HepG2 (cell line): ENCODE measurements around the gene ABCC3. TPM values are rescaled to one million over a fixed set of nuclear protein-coding genes. Genes with fewer than 3 reads are reported as not detected.

Source experiments
- ATAC-seq: fragments of 200-7000 bp; cut with Tn5 transposase; 3 replicates; pipeline ENCODE4 v1.9.1; 2020; ENCODE audit warnings: mild to moderate bottlenecking, moderate library complexity
- BruUV-seq: library from RNA; stranded (reverse); fragments of 400-500 nt; replicated peaks from 2 replicates; lab custom pipeline; 2021; lab: Mats Ljungman, UMichigan
- CTCF ChIA-PET: fragments of 300-600 bp; formaldehyde crosslinking; extraction: SDS; loops from one replicate; lab custom pipeline; 2021; ENCODE audit warnings: low total read pairs, inconsistent platforms, low intra/inter-chr PET ratio; lab: Yijun Ruan, JAX
- POLR2A ChIA-PET: fragments of 350-600 bp; sonication (Branson Sonifier 250); formaldehyde crosslinking; loops from one replicate; lab custom pipeline; 2020; ENCODE audit warnings: antibody characterized with exemption, inconsistent platforms; lab: Yijun Ruan, JAX
- DNase-seq: peaks from one replicate; pipeline ENCODE4 v3.0.0-alpha.2; 2015; ENCODE audit warnings: low spot score
- FAIRE-seq: peaks from 3 replicates; lab custom pipeline; 2011; peaks lifted over from hg19 to GRCh38; lab: Jason Lieb, UNC
- H2AFZ ChIP-seq: one replicate; pipeline ENCODE4 v1.6.1; 2011; ENCODE audit warnings: low read length, inconsistent platforms
- H3K27ac ChIP-seq: fragments of 300-600 bp; 3 replicates; pipeline ENCODE4 v1.8.0; 2011; ENCODE audit warnings: mixed run types, mild to moderate bottlenecking, mixed read lengths, low read length, inconsistent platforms; ENCODE audit not compliant: insufficient read depth; ENCODE audit errors: extremely low read length
- H3K27me3 ChIP-seq, 2 experiments: fragments of 200-600 bp in 1 of 2; 2 replicates in 1 of 2; 3 replicates in 1 of 2; pipeline versions ENCODE4 v1.6.0 to v1.8.0; 2011; ENCODE audit warnings: low read length in 2 of 2, mild to moderate bottlenecking in 2 of 2, moderate library complexity in 2 of 2, inconsistent platforms in 1 of 2; ENCODE audit not compliant: insufficient read depth in 2 of 2, control insufficient read depth in 1 of 2
- H3K36me3 ChIP-seq, 2 experiments: fragments of 200-600 bp in 1 of 2; replicated peaks in 1 of 2; 2 replicates in 1 of 2; 3 replicates in 1 of 2; pipeline versions ENCODE4 v1.5.1 to v1.8.0; 2011; ENCODE audit warnings: low read length in 2 of 2, inconsistent platforms in 1 of 2; ENCODE audit not compliant: insufficient read depth in 2 of 2, control insufficient read depth in 1 of 2
- H3K4me1 ChIP-seq: 2 replicates; pipeline ENCODE4 v1.5.1; 2012; ENCODE audit warnings: low read length, inconsistent platforms; ENCODE audit not compliant: insufficient read depth
- H3K4me2 ChIP-seq: 2 replicates; pipeline ENCODE4 v1.6.0; 2011; ENCODE audit warnings: low read depth, low read length, inconsistent platforms
- H3K4me3 ChIP-seq, 3 experiments: fragments of 200-600 bp in 1 of 3; sonication (generic), shearing (Covaris generic) in 1 of 3; replicated peaks in 1 of 3; 2 replicates each; pipeline ENCODE4 v1.5.1; 2011 to 2016; ENCODE audit warnings: low read length in 3 of 3, inconsistent platforms in 2 of 3, low read depth in 2 of 3, mild to moderate bottlenecking in 2 of 3, control low read depth in 1 of 3, mixed read lengths in 1 of 3; ENCODE audit not compliant: insufficient read depth in 1 of 3
- H3K79me2 ChIP-seq: one replicate; pipeline ENCODE4 v1.6.1; 2011; ENCODE audit warnings: low read length, inconsistent platforms; ENCODE audit not compliant: insufficient read depth
- H3K9ac ChIP-seq: 2 replicates; pipeline ENCODE4 v1.6.0; 2011; ENCODE audit warnings: mild to moderate bottlenecking, low read depth, low read length, inconsistent platforms; ENCODE audit not compliant: insufficient read depth
- H3K9me3 ChIP-seq: 2 replicates; pipeline ENCODE4 v1.5.1; 2012; ENCODE audit warnings: mild to moderate bottlenecking, low read length
- H4K20me1 ChIP-seq: 2 replicates; pipeline ENCODE4 v1.6.0; 2011; ENCODE audit warnings: inconsistent platforms, mild to moderate bottlenecking, low read length, moderate library complexity; ENCODE audit not compliant: insufficient read depth
- EEA1 ChIP-seq: sonication (generic); formaldehyde crosslinking; IDR thresholded peaks from 2 replicates; pipeline ENCODE4 v1.5.1; 2020; ENCODE audit warnings: mild to moderate bottlenecking, missing genetic modification reagents, borderline replicate concordance
- FOXJ3 ChIP-seq: sonication (generic); formaldehyde crosslinking; IDR thresholded peaks from 2 replicates; pipeline ENCODE4 v1.4.0; 2020; ENCODE audit warnings: missing genetic modification reagents, mild to moderate bottlenecking, borderline replicate concordance
- JUN ChIP-seq: sonication (generic); formaldehyde crosslinking; IDR thresholded peaks from 2 replicates; pipeline ENCODE4 v1.4.0; 2020; ENCODE audit warnings: mild to moderate bottlenecking, missing genetic modification reagents
- MBD4 ChIP-seq: IDR thresholded peaks from 2 replicates; pipeline ENCODE4 v1.6.1; 2012; ENCODE audit warnings: low read length, inconsistent platforms, borderline replicate concordance
- ONECUT2 ChIP-seq: sonication (generic); formaldehyde crosslinking; IDR thresholded peaks from 2 replicates; pipeline ENCODE4 v1.4.0; 2020; ENCODE audit warnings: missing genetic modification reagents
- RFX1 ChIP-seq: fragments of 450-650 bp; IDR thresholded peaks from 2 replicates; pipeline ENCODE4 v1.6.1; 2017
- RFX3 ChIP-seq: IDR thresholded peaks from 2 replicates; pipeline ENCODE4 v1.6.1; 2016; ENCODE audit warnings: missing biosample characterization, missing genetic modification reagents
- TFAP4 ChIP-seq: sonication (generic); IDR thresholded peaks from 2 replicates; pipeline ENCODE4 v1.6.1; 2016; ENCODE audit warnings: low read depth, borderline replicate concordance
- ZFY ChIP-seq: sonication (generic); formaldehyde crosslinking; IDR thresholded peaks from 2 replicates; pipeline ENCODE4 v1.4.0; 2020; ENCODE audit warnings: missing genetic modification reagents
- ZNF234 ChIP-seq: sonication (generic); formaldehyde crosslinking; conservative IDR thresholded peaks from 2 replicates; pipeline ENCODE4 v1.5.1; 2020; ENCODE audit warnings: mild to moderate bottlenecking, missing genetic modification reagents
- ZNF549 ChIP-seq: sonication (generic); formaldehyde crosslinking; IDR thresholded peaks from 2 replicates; pipeline ENCODE4 v1.5.0; 2020; ENCODE audit warnings: missing genetic modification reagents
- ZSCAN5A ChIP-seq: sonication (generic); formaldehyde crosslinking; IDR thresholded peaks from 2 replicates; pipeline ENCODE4 v1.8.0; 2022; ENCODE audit warnings: mild to moderate bottlenecking, missing genetic modification reagents, borderline replicate concordance
- WGBS: methylation state at CpG from one replicate; pipeline ENCODE4 v1.1.6; 2017; ENCODE audit warnings: low lambda C conversion rate; 5-methylcytosine and 5-hydroxymethylcytosine counted together
- in situ Hi-C: cut with HindIII; loops from 2 replicates; pipeline ENCODE4 v1.10.0; 2017; ENCODE audit warnings: low pct_unique_long_range_greater_than_20kb; ENCODE audit not compliant: extremely low pct_ligation_motif_present
- intact Hi-C: fragments of 100-400 bp; cut with micrococcal nuclease; formaldehyde crosslinking; loops from one replicate; pipeline ENCODE4 v1.10.0; 2022; ENCODE audit not compliant: unreplicated experiment
- polyA plus RNA-seq, 8 experiments: library from polyadenylated mRNA; depleted of rRNA in 3 of 8; stranded (reverse) in 7 of 8; unstranded in 1 of 8; fragments of >200 nt; fragmentation: Illumina TruSeq in 4 of 8; extraction: Trizol in 4 of 8; gene quantifications; 2 replicates each; pipeline versions ENCODE4 v1.2.1 to v1.2.3, GENCODE V29; 2011 to 2016; ENCODE audit warnings: low read depth in 4 of 8, missing spikeins in 1 of 8, mixed read lengths in 1 of 8; ENCODE audit not compliant: insufficient read depth in 1 of 8
- total RNA-seq, 5 experiments: library from RNA; depleted of rRNA; stranded (reverse); fragments of >200 nt; fragmentation: Illumina TruSeq; extraction: Trizol; gene quantifications; 2 replicates each; pipeline ENCODE4 v1.2.3, GENCODE V29; 2016; ENCODE audit warnings: low read depth in 1 of 5
- TF ChIP-seq, protein P1 (sequence below): sonication (generic); formaldehyde crosslinking; IDR thresholded peaks from 2 replicates; pipeline ENCODE4 v1.8.0; 2022; ENCODE audit warnings: low read depth, missing genetic modification reagents
- TF ChIP-seq, protein P2 (sequence below): sonication (generic); formaldehyde crosslinking; IDR thresholded peaks from 2 replicates; pipeline ENCODE4 v1.5.1; 2020; ENCODE audit warnings: mild to moderate bottlenecking, missing genetic modification reagents, moderate library complexity
- TF ChIP-seq, protein P3 (sequence below): sonication (generic); formaldehyde crosslinking; IDR thresholded peaks from 2 replicates; pipeline ENCODE4 v1.5.0; 2020; ENCODE audit warnings: mild to moderate bottlenecking, missing genetic modification reagents

The ABCC3 gene
- total and polyA plus RNA-seq, 2 of the 13 experiments (the other 11 are each of a cell fraction or from before 2014, with no cell fraction given): 25.2 to 50.7 TPM

DNA sequence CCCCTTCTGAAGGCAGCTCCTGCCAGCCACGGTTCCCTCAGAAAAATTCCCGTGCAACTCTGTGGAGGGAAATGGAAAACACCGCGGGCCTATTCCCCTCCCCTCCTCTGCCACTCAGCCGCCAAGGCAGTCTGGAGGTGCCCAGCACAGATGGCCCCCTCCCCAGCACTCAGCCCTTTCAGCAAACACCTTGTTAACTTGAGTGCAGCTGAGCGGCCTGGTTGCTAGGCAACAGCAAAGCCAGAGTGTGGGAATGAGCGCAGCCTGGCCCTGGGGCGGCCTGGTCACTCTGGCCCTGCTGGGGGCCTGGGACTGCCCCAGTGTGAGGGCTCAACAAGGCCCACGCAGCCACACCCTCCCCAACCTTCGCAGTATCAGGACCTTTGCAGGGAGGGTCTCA lies 41.4 kb upstream of the ABCC3 start:
- Histone ChIP-seq H3K9ac (no peak overlapping the region), H3K27me3 (peaks cover 34 to 94% of the 10 kb centered on the region in 2 experiments; a peak in 4 of 5 replicates), H4K20me1 (no peaks in the 10 kb centered on the region; the same call in 1 of the 2 replicates), H3K36me3 (no peaks in the 10 kb centered on the region; a peak in 1 of 5 replicates), H3K4me1 (peaks cover 28% of the 10 kb centered on the region), H2AFZ (no peak overlapping the region), H3K4me2 (no peak overlapping the region), H3K27ac (no peak overlapping the region), H3K79me2 (no peaks in the 10 kb centered on the region), H3K9me3 (no peaks in the 10 kb centered on the region), H3K4me3 (no peak overlapping the region)
- FAIRE-seq (no peak), DNase-seq (peak; percentile 21), ATAC-seq (peak; percentile 45)
- BruUV-seq: no TSS peak
- 10% methylated on average over 6 of the region's 10 CpGs for WGBS
- in situ Hi-C loops: no loop called here
- no peak for TF ChIP-seq ZNF234 (CRISPR knock-in tag)
- TF ChIP-seq ZNF549 (CRISPR knock-in tag): no peak
- TF ChIP-seq, protein P1, sequence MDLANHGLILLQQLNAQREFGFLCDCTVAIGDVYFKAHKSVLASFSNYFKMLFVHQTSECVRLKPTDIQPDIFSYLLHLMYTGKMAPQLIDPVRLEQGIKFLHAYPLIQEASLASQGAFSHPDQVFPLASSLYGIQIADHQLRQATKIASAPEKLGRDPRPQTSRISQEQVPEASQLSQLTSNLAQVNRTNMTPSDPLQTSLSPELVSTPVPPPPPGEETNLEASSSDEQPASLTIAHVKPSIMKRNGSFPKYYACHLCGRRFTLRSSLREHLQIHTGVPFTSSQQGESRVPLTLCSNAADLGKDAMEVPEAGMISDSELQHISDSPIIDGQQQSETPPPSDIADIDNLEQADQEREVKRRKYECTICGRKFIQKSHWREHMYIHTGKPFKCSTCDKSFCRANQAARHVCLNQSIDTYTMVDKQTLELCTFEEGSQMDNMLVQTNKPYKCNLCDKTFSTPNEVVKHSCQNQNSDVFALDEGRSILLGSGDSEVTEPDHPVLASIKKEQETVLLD (CRISPR knock-in tag): no peak
- TF ChIP-seq ZSCAN5A (CRISPR knock-in tag): no peak
- TF ChIP-seq, protein P2, sequence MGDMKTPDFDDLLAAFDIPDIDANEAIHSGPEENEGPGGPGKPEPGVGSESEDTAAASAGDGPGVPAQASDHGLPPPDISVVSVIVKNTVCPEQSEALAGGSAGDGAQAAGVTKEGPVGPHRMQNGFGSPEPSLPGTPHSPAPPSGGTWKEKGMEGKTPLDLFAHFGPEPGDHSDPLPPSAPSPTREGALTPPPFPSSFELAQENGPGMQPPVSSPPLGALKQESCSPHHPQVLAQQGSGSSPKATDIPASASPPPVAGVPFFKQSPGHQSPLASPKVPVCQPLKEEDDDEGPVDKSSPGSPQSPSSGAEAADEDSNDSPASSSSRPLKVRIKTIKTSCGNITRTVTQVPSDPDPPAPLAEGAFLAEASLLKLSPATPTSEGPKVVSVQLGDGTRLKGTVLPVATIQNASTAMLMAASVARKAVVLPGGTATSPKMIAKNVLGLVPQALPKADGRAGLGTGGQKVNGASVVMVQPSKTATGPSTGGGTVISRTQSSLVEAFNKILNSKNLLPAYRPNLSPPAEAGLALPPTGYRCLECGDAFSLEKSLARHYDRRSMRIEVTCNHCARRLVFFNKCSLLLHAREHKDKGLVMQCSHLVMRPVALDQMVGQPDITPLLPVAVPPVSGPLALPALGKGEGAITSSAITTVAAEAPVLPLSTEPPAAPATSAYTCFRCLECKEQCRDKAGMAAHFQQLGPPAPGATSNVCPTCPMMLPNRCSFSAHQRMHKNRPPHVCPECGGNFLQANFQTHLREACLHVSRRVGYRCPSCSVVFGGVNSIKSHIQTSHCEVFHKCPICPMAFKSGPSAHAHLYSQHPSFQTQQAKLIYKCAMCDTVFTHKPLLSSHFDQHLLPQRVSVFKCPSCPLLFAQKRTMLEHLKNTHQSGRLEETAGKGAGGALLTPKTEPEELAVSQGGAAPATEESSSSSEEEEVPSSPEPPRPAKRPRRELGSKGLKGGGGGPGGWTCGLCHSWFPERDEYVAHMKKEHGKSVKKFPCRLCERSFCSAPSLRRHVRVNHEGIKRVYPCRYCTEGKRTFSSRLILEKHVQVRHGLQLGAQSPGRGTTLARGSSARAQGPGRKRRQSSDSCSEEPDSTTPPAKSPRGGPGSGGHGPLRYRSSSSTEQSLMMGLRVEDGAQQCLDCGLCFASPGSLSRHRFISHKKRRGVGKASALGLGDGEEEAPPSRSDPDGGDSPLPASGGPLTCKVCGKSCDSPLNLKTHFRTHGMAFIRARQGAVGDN (CRISPR knock-in tag): peak; percentile 27
- no peak for TF ChIP-seq MBD4
- TF ChIP-seq RFX3 (CRISPR knock-in tag): peak; percentile 60
- TF ChIP-seq EEA1 (CRISPR knock-in tag): no peak
- TF ChIP-seq, protein P3, sequence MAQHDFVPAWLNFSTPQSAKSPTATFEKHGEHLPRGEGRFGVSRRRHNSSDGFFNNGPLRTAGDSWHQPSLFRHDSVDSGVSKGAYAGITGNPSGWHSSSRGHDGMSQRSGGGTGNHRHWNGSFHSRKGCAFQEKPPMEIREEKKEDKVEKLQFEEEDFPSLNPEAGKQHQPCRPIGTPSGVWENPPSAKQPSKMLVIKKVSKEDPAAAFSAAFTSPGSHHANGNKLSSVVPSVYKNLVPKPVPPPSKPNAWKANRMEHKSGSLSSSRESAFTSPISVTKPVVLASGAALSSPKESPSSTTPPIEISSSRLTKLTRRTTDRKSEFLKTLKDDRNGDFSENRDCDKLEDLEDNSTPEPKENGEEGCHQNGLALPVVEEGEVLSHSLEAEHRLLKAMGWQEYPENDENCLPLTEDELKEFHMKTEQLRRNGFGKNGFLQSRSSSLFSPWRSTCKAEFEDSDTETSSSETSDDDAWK (CRISPR knock-in tag): no peak
- TF ChIP-seq FOXJ3 (CRISPR knock-in tag): no peak
- no peak for TF ChIP-seq JUN (CRISPR knock-in tag)
- peak; percentile 70 for TF ChIP-seq RFX1
- TF ChIP-seq ZFY (CRISPR knock-in tag): peak; percentile 21; the same call in 1 of the 2 replicates
- peak; percentile 47; the same call in 1 of the 2 replicates for TF ChIP-seq TFAP4
- TF ChIP-seq ONECUT2: no peak
- POLR2A ChIA-PET: no interaction called here
- intact Hi-C loops: no loop called here
- CTCF ChIA-PET: no interaction called here
